NCI-H524 treated with DMSO at 0.1 percent for 48 hours (cell line): ENCODE measurements around the gene CYP51A1.
A peak's percentile ranks its signal among the peaks of the same experiment; 100 is the strongest.
"Not testable (repeated sequence)": the region's sequence is repeated elsewhere in the genome, so short reads cannot be mapped to it uniquely, and the experiment has no call there.

Experiments
- DNase-seq: peaks from one replicate; lab custom pipeline; 2025; lab: John Stamatoyannopoulos, UW

The CYP51A1 gene

DNA sequence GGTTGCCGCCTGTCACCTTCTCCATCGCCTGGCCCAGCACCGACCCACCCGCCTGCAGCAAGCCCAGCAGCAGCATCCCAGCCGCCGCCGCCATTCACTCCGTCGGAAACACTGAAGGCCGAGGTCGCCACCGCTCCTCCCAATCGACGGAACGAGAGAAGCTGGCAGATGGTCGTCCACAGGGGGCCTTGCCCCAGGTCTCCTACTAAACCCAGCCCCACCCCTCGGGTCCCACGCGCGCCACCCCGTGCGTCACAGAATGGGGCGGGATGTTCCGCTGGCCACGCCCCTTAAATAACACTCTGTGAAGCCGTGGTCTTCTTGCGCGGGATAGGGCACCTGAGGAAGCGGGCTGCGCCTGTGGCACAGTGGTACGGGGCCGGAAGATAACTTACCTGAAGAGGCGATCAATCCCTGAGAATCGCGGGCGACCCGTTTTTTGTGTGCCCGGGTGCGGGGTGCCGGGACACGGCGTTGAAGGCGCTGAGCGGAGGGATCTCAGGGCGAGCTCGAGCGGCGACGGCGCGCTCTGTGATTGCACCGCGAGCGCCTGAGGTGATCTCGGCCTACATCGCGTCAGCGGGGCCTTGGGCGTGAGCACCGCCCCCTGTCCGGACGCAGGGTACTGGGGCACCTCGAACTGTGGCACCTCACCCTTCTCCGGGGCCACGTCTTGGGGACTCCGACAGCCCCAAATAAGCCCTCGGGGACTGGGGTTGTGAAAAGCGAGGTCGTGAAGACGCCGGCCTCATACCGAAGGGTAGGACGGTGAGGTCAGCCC, at the start of gene CYP51A1:
CYP51A1 (minus strand) TSS at position 207 of the 781 bp plus-strand sequence; CDS start at position 94, 113 bp downstream.
- peak; percentile 73 for DNase-seq

GRCh38 chr7:92178928-92179924, 44.9 kb upstream of the CYP51A1 start, which contains the start of gene LRRD1:
TSS of gene LRRD1 (minus strand) at chr7:92179142. CDS start at chr7:92165202, 13,940 bp downstream.
- no peak for DNase-seq

DNA sequence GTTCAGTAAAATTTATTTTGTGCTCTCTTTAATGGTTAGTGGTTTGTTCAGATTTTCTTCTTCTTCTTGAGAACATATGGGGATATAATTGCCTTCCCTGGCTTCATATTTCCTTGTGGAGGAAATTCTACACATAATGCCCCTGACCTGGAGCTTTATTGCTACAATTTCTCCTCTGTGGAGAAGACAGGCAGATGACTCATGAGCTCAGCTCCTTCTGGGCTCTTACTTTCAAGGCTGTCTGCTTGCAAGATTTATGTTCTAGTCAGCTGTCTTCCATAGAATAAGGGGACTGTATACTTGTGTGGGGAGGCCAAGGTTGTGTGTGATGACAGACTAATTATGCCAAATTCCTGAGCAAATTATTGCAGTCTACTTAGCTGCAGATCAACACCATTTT, 43.1 kb upstream of the CYP51A1 start:
- DNase-seq, result no peak

DNA sequence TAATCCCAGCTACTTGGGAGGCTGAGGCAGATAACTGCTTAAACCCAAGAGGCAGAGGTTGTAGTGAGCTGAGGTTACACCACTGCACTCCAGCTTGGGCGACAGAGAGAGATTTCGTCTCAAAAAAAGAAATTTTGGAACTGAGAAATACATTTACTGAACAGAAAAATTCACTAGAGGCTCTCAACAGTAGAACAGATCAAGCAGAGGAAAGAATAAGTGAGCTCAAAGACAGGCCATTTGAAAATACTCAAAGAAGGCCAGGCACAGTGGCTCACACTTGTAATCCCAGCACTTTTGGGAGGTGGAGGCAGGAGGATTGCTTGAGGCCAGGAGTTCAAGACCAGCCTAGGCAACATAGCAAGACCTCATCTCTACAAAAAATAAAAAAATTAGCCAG, 35.3 kb upstream of the CYP51A1 start:
- not testable (repeated sequence) for DNase-seq

DNA sequence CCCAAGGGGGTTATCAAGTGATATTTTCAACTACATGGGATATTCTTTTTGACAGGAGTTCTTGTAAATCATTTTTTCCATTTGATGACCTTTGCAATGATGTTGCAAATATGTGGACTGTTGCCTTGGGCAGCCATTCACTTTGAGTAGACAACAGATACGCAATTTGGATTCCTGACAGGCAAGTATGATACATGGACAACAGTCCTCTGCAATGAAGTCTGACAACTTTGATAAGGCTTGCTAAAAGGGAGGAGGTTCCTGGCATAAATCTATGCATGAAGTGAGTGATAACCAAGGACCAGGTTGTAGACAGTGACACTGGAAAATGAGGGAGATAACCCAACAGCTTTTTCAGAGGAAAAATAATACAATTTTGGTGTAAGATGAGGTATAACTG, 27.0 kb upstream of the CYP51A1 start:
- DNase-seq, result no peak

DNA sequence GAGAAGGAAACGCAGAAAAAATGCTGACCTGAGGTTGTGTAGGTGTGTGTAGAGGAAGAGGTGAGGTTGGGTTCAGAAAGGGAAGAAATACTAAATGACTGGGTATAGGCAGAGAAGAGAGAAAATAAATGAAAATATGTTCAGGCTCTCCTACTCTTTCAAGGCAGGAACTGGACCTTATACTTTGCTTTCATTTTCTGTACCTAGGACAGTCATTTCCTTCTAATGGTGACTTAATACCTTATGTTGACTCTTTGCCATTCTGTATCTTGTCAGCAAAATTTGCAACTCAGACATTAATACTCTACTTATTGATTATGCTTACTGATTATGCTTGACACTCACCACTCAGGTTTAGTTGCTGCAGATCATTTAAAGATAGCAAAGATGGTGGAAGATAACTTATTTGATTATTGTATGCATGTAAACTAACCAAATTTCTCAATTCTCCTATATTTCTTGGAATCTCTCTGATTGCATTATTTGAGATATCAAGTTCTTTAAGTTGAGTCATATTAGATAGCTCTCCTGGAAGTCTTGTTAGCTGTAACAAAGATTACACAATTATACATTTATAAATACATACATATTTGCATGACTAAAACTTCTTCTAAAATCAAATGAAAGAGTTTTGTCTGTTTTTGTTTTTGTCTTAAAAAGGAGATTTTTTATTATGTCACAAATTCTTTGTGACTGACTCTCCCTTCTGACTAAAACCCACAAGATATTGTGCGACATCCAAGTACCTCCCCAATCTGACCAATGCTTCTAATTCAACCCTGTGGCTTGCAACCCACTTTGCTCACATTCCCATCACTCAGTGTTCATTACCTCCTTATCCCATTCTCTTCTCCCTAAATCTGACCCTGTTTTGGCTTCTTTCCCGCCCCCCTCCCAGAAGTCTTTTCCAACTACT, 24.6 kb upstream of the CYP51A1 start:
- no peak for DNase-seq

DNA sequence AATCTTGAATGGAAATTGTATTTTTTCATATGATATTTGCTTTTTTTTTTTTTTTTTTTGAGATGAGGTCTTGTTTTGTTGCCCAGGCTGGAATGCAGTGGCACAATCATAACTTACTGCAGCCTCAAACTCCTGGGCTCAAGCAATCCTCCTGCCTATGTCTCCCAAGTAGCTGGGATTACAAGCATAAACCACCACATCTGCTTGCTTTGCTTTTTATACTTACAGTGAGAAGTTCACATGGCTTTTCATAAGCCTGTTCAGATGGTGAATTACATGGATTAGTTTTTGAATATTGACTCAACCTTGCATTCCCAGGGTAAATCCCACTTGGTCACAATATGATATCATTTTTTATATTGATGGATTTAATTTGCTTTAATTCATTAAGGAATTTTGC, 22.7 kb upstream of the CYP51A1 start:
- no peak for DNase-seq

- no peak for DNase-seq
These were observed 20.9 kb upstream of the CYP51A1 start for GRCh38 chr7:92155108-92155739.

DNA sequence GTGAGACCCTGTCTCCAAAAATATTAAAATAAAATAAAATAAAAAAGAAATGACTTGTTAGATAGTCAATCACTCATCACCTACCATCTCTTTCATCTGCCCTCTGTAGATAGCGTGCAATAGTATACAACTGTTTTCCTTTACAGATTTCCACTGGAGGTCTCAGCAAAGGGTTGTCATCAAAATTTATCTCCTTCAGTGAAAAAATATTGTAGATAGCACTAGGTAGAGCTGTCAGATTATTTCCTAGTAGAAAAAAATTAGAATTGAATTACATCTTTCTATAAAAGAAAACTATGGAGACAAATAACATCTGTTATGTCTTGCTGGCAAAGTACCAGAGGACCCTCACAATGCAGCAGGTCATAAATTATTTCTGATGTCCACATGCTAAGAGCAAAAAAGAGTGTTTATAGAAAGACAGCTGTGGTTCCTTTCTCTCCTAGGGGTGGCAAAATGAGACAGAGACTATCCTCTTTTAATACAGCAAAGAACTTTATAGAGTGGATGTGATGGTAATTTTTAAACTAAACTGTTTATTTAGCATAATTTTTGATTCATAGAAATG, 16.3 kb upstream of the CYP51A1 start:
- DNase-seq, result no peak

- no peak for DNase-seq
These were observed 15.5 kb upstream of the CYP51A1 start for GRCh38 chr7:92149736-92150239.

DNA sequence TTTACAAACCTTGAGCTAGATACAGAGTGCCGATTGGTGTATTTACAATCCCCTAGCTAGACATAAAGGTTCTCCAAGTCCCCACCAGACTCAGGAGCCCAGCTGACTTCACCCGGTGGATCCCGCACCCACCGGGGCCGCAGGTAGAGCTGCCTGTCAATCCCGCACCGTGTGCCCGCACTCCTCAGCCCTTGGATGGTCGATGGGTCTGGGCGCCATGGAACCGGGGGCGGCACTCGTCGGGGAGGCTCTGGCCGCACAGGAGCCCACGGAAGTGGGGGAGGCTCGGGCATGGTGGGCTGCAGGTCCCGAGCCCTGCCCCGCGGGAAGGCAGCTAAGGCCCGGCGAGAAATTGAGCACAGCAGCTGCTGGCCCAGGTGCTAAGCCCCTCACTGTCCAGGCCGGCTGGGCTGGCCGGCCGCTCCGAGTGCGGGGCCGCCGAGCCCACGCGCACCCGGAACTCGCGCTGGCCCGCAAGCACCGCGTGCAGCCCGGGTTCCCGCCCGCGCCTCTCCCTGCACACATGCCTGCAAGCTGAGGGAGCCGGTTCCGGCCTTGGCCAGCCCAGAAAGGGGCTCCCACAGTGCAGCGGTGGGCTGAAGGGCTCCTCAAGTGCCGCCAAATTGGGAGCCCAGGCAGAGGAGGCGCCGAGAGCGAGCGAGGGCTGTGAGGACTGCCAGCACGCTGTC, 9.1 kb upstream of the CYP51A1 start:
- DNase-seq, result not testable (repeated sequence)

GRCh38 chr7:92142791-92143190, 8.5 kb upstream of the CYP51A1 start:
- DNase-seq, result not testable (repeated sequence)

- no peak for DNase-seq
These were observed 6.9 kb upstream of the CYP51A1 start for GRCh38 chr7:92141161-92141560.

DNA sequence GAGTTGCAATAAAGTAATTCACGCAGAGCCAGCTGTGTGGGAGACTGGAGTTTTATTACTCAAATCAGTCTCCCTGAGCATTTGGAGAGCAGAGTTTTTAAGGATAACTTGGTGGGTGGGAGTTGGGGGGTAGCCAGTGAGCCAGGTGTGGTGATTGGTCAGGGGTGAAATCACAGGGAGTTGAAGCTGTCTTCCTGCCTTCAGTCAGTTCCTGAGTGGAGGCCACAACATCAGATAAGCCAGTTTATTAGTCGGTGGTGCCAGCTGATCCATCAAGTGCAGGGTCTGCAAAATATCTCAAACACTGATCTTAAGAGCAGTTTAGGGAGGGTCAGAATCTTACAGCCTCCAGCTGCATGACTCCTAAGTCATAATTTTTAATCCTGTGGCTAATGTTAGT, 3.3 kb upstream of the CYP51A1 start:
- DNase-seq, result no peak

GRCh38 chr7:92135052-92135889, 994 bp upstream of the CYP51A1 start:
- DNase-seq, result no peak

DNA sequence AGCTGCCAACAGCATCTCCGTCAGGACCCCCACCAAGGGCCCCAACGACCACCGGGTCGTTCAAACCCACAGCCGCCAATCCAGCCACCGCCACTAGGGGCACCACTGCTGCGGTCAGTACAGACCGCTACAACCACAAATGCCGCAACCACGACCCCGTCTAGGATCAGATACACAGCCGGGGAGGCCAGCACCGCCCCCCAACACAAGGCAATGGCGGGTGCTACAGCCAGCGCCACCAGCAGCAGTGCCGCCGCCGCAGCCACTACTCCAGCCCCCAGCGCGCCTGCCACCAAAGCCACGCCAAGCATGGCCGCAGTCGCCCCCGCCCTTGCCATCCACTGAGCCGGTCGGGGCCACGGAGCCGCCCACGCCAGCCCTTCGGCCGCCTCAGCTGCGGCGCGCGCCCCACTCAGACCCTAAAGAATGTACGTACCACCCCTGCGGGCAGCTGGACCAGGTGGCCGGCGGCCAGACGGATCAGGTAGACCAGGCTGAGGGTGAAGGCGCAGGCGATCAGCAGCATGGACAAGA, 473 bp downstream of the CYP51A1 start:
- DNase-seq, result peak; percentile 38

- DNase-seq, result no peak
These were observed 1.0 kb downstream of the CYP51A1 start for GRCh38 chr7:92133133-92133736.

GRCh38 chr7:92131764-92132330, 2.4 kb downstream of the CYP51A1 start:
- no peak for DNase-seq
